H9 (cell line): ENCODE data around the gene ETNK2. TPM values are rescaled to one million over a fixed set of nuclear protein-coding genes. Genes with fewer than 3 reads are reported as not detected.

Experiments
- DNase-seq: peaks from one replicate; pipeline ENCODE4 v3.0.0-alpha.2; 2017
- H2AFZ ChIP-seq: one replicate; pipeline ENCODE4 v1.6.1; 2013; ENCODE audit warnings: mild to moderate bottlenecking, low read length, control low read depth, moderate library complexity
- H2AK5ac ChIP-seq: 2 replicates; pipeline ENCODE4 v1.6.1; 2013; ENCODE audit warnings: low read length, control low read depth, mixed read lengths; ENCODE audit not compliant: insufficient read length
- H2BK120ac ChIP-seq: one replicate; pipeline ENCODE4 v1.6.1; 2013; ENCODE audit warnings: low read depth, mild to moderate bottlenecking, low read length, control low read depth, inconsistent platforms; ENCODE audit not compliant: poor library complexity, severe bottlenecking
- H2BK12ac ChIP-seq: 2 replicates; pipeline ENCODE4 v1.6.1; 2013; ENCODE audit warnings: low read length, control low read depth, mixed read lengths, low read depth; ENCODE audit not compliant: insufficient read length
- H2BK15ac ChIP-seq: 2 replicates; pipeline ENCODE4 v1.6.1; 2013; ENCODE audit warnings: low read depth, low read length, control low read depth
- H2BK20ac ChIP-seq: one replicate; pipeline ENCODE4 v1.6.1; 2013; ENCODE audit warnings: low read depth, mild to moderate bottlenecking, low read length, control low read depth, inconsistent platforms; ENCODE audit not compliant: poor library complexity, severe bottlenecking
- H2BK5ac ChIP-seq: 2 replicates; pipeline ENCODE4 v1.6.1; 2013; ENCODE audit warnings: low read length, control low read depth, mixed read lengths; ENCODE audit not compliant: insufficient read length
- H3K14ac ChIP-seq: 2 replicates; pipeline ENCODE4 v1.6.1; 2013; ENCODE audit warnings: low read length, control low read depth; ENCODE audit not compliant: insufficient read depth
- H3K18ac ChIP-seq: 2 replicates; pipeline ENCODE4 v1.6.1; 2013; ENCODE audit warnings: low read depth, mild to moderate bottlenecking, mixed read lengths, low read length, control low read depth; ENCODE audit not compliant: insufficient read length
- H3K23ac ChIP-seq: 2 replicates; pipeline ENCODE4 v1.6.1; 2013; ENCODE audit warnings: low read length, control low read depth, mixed read lengths, low read depth; ENCODE audit not compliant: insufficient read length
- H3K23me2 ChIP-seq: 2 replicates; pipeline ENCODE4 v1.6.1; 2013; ENCODE audit warnings: low read depth, mild to moderate bottlenecking, mixed read lengths, low read length, control low read depth; ENCODE audit not compliant: insufficient read length, poor library complexity, severe bottlenecking
- H3K27ac ChIP-seq: 2 replicates; pipeline ENCODE4 v1.5.1; 2013; ENCODE audit warnings: low read length, control low read depth, mixed read lengths, low read depth; ENCODE audit not compliant: insufficient read length
- H3K27me3 ChIP-seq: 2 replicates; pipeline ENCODE4 v1.6.1; 2013; ENCODE audit warnings: low read length, control low read depth, inconsistent platforms; ENCODE audit not compliant: insufficient read depth
- H3K4ac ChIP-seq: 2 replicates; pipeline ENCODE4 v1.6.1; 2013; ENCODE audit warnings: low read depth, mild to moderate bottlenecking, control low read depth, inconsistent platforms, low read length, moderate library complexity
- H3K4me1 ChIP-seq: 2 replicates; pipeline ENCODE4 v1.6.1; 2013; ENCODE audit warnings: low read length, control low read depth, inconsistent platforms; ENCODE audit not compliant: insufficient read depth
- H3K4me2 ChIP-seq: 2 replicates; pipeline ENCODE4 v1.6.1; 2013; ENCODE audit warnings: low read length, control low read depth, mixed read lengths; ENCODE audit not compliant: insufficient read length, insufficient read depth
- H3K56ac ChIP-seq: 2 replicates; pipeline ENCODE4 v1.6.1; 2013; ENCODE audit warnings: low read depth, mild to moderate bottlenecking, mixed read lengths, low read length, control low read depth; ENCODE audit not compliant: insufficient read length
- H3K79me1 ChIP-seq: 2 replicates; pipeline ENCODE4 v1.6.1; 2013; ENCODE audit warnings: low read depth, mild to moderate bottlenecking, moderate library complexity, low read length, control low read depth, inconsistent platforms; ENCODE audit not compliant: insufficient read depth, poor library complexity, severe bottlenecking
- H3K79me2 ChIP-seq: 2 replicates; pipeline ENCODE4 v1.6.1; 2013; ENCODE audit warnings: low read length, control low read depth, inconsistent platforms; ENCODE audit not compliant: insufficient read depth
- H3K9ac ChIP-seq: 2 replicates; pipeline ENCODE4 v1.6.1; 2013; ENCODE audit warnings: low read length, control low read depth, mixed read lengths; ENCODE audit not compliant: insufficient read length; ENCODE audit errors: extremely low read depth
- H3K9me3 ChIP-seq: one replicate; pipeline ENCODE4 v1.6.1; 2013; ENCODE audit warnings: low read depth, low read length, inconsistent platforms; ENCODE audit not compliant: control insufficient read depth
- H3T11ph ChIP-seq: one replicate; pipeline ENCODE4 v1.6.1; 2013; ENCODE audit warnings: mild to moderate bottlenecking, low read length, control low read depth, inconsistent platforms
- H4K20me1 ChIP-seq: one replicate; pipeline ENCODE4 v1.6.1; 2013; ENCODE audit not compliant: control insufficient read depth, insufficient read length, insufficient read depth
- H4K5ac ChIP-seq: 2 replicates; pipeline ENCODE4 v1.6.1; 2013; ENCODE audit warnings: low read depth, mild to moderate bottlenecking, mixed read lengths, low read length, control low read depth; ENCODE audit not compliant: insufficient read length
- H4K8ac ChIP-seq: replicated peaks from 2 replicates; pipeline ENCODE4 v1.6.1; 2013; ENCODE audit warnings: low read length, control low read depth, mixed read lengths, low read depth; ENCODE audit not compliant: insufficient read length
- H4K91ac ChIP-seq: 2 replicates; pipeline ENCODE4 v1.6.1; 2013; ENCODE audit warnings: low read depth, mild to moderate bottlenecking, moderate library complexity, mixed read lengths, low read length, control low read depth; ENCODE audit not compliant: insufficient read length
- H3K27ac Mint-ChIP-seq, 3 experiments: 2 replicates in 2 of 3; 3 replicates in 1 of 3; pipeline ENCODE4 v1.8.0; 2020 to 2021; ENCODE audit warnings: mixed read lengths in 3 of 3, mild to moderate bottlenecking in 1 of 3, moderate library complexity in 1 of 3
- H3K27me3 Mint-ChIP-seq: 2 replicates; pipeline ENCODE4 v1.8.0; 2021; ENCODE audit warnings: low read depth, mild to moderate bottlenecking, moderate library complexity, mixed read lengths
- H3K36me3 Mint-ChIP-seq, 3 experiments: 2 replicates in 2 of 3; 3 replicates in 1 of 3; pipeline ENCODE4 v1.8.0; 2020 to 2021; ENCODE audit warnings: low read depth in 3 of 3, mixed read lengths in 3 of 3; ENCODE audit not compliant: insufficient read depth in 1 of 3
- H3K4me1 Mint-ChIP-seq, 2 experiments: 2 replicates each; pipeline ENCODE4 v1.8.0; 2020; ENCODE audit warnings: mixed read lengths in 2 of 2
- H3K4me3 Mint-ChIP-seq, 2 experiments: 2 replicates in 1 of 2; 3 replicates in 1 of 2; pipeline ENCODE4 v1.8.0; 2020 to 2021; ENCODE audit warnings: mild to moderate bottlenecking in 2 of 2, mixed read lengths in 2 of 2, moderate library complexity in 1 of 2
- H3K9me3 Mint-ChIP-seq, 2 experiments: 2 replicates in 1 of 2; 3 replicates in 1 of 2; pipeline ENCODE4 v1.8.0; 2020; ENCODE audit warnings: mild to moderate bottlenecking in 2 of 2, mixed read lengths in 2 of 2, moderate library complexity in 1 of 2
- CTCF ChIP-seq: fragments of 200-600 bp; sonication (generic); conservative IDR thresholded peaks from 3 replicates; pipeline ENCODE4 v1.8.0; 2021; ENCODE audit warnings: antibody characterized with exemption, mild to moderate bottlenecking
- WGBS: extraction: QIAGEN DNeasy Blood & Tissue Kit; methylation state at CpG from one replicate; pipeline ENCODE4 v1.1.7; 2013; ENCODE audit warnings: missing lambda C conversion rate, low lambda C conversion rate, mixed read lengths; ENCODE audit not compliant: insufficient read length; ENCODE audit errors: extremely low coverage; 5-methylcytosine and 5-hydroxymethylcytosine counted together
- total RNA-seq: library from RNA; stranded (reverse); gene quantifications from 2 replicates; pipeline ENCODE4 v1.2.1, GENCODE V29; 2021

ETNK2 gene
- total RNA-seq, 1 experiment from 2014 or later = 17.6 TPM

DNA sequence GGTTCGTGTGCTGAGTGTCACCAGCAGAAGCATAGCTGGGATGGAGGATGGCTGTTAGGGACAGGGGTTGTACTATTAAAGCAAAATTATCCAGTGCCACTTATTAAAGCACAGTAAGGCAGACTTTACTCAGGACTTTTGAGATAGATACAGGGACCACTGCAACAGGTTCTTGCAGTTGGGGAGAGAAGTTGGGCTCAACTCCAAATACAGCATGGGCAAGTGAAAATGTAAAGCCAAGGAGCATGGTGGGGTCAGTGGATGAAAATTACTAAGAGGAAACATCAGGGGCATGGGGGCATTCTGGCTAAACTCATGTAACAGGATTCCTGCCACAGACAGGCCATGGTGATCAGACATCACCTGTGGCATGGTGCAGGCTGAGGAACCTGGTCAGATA is 29.3 kb upstream of the ETNK2 start:
- Histone ChIP-seq H3K18ac (no peak overlapping the region), H3K23me2 (no peaks in the 10 kb centered on the region), H2BK120ac (no peak overlapping the region), H3K4me1 (no peaks in the 10 kb centered on the region), H4K5ac (no peak overlapping the region), H2BK20ac (no peak overlapping the region), H3K9ac (no peak overlapping the region), H3K56ac (no peak overlapping the region), H2BK5ac (no peak overlapping the region), H3K79me2 (no peaks in the 10 kb centered on the region), H2BK15ac (no peak overlapping the region), H4K8ac (no peak overlapping the region), H3K79me1 (no peaks in the 10 kb centered on the region), H2BK12ac (no peak overlapping the region), H3K4ac (no peak overlapping the region), H3K14ac (no peak overlapping the region), H3K9me3 (no peaks in the 10 kb centered on the region), H4K91ac (no peak overlapping the region), H3K23ac (no peak overlapping the region), H3K27ac (no peak overlapping the region), H3T11ph (no peak overlapping the region), H2AFZ (no peak overlapping the region), H3K4me2 (no peak overlapping the region), H3K27me3 (no peaks in the 10 kb centered on the region), H2AK5ac (no peak overlapping the region), H4K20me1 (no peaks in the 10 kb centered on the region)
- no peak overlapping the region for H3K4me3 Mint-ChIP-seq
- H3K4me1 Mint-ChIP-seq = no peaks in the 10 kb centered on the region
- H3K27me3 Mint-ChIP-seq = peaks cover 42% of the 10 kb centered on the region
- no peak overlapping the region for H3K27ac Mint-ChIP-seq
- no peak for TF ChIP-seq CTCF
- peaks cover 4 to 19% of the 10 kb centered on the region in 2 experiments; a peak in 3 of 5 replicates for H3K9me3 Mint-ChIP-seq
- WGBS = no CpG with 5 or more reads among the region's 1 CpG
- no peak for DNase-seq
- peaks cover 0 to 4% (median 0%) of the 10 kb centered on the region in 3 experiments; a peak in 1 of 7 replicates for H3K36me3 Mint-ChIP-seq
